GM19043 (cell line): ENCODE measurements around the gene RHBDL2.
"Not testable (repeated sequence)": the region's sequence is repeated elsewhere in the genome, so short reads cannot be mapped to it uniquely, and the experiment has no call there.

ENCODE experiments used
- ATAC-seq: cut with Tn5 transposase; IDR thresholded peaks from one replicate; pipeline ENCODE4 v1.9.1; 2021; ENCODE audit warnings: low read depth; ENCODE audit not compliant: unreplicated experiment

Gene RHBDL2, protein sequence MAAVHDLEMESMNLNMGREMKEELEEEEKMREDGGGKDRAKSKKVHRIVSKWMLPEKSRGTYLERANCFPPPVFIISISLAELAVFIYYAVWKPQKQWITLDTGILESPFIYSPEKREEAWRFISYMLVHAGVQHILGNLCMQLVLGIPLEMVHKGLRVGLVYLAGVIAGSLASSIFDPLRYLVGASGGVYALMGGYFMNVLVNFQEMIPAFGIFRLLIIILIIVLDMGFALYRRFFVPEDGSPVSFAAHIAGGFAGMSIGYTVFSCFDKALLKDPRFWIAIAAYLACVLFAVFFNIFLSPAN

DNA sequence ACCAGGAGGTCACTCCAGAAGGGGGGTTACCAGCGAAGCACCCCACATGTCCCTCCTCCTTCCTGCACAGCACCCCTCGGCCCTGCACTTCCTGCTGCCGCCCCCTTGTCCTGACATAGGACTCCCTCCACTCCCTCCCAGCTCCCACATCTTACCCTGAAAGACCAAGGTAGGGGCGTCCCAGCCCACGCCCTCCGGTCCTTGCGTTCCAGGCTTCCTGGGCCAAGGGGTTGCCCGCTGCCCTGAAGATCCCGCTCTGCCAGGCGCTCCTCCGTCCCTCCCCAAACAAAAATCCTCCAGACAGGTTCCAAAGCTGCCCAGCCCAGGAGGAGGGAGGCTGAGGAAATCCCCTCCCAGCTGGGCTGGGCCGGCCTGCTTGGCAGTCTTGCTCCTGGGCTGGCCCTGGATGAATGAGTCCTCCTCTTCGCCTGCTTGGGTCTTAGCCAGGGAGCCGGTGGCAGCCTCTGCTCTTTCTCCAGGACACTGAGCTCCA, at the start of gene RHBDL2:
TSS of gene RHBDL2 (minus strand) at position 304 of the 493 bp plus-strand sequence. CDS start 22,618 bp downstream, outside the sequence.
- no peak for ATAC-seq

DNA sequence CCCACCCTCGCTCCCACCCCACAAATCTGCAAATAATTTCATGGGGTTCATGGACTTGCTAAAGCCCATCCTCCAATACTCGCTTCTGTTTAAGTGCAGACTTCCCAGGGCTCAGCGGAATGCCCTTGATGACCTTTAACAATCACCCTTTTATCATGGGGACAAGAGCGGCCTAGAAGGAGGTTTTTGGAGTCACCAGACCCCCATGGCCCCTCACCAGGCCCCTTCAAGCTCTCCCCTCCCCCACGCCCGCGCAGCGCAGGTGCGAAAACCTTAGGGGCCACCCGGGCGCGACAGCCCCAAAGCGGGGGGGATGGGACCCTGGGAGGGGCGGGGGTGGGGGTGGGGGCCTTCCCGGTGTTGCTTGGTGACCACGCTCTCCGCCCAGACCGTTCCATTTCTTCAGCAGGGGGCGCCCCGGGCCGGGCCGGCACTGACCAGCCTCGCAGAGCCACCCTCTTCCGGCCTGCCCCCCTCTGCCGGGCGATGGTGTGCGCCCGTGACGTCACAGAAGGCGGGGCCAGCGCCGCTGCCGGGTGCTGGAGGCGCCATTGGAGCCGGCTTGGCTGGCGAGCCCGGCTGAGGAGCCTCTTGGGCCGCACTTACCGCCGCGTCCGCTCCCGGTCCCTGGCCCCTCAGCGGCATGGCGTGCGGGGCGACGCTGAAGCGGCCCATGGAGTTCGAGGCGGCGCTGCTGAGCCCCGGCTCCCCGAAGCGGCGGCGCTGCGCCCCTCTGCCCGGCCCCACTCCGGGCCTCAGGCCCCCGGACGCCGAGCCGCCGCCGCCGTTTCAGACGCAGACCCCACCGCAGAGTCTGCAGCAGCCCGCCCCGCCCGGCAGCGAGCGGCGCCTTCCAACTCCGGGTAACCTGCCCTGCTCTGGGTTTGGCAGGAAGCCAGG, 49.4 kb upstream of the RHBDL2 start, which contains the start of gene AKIRIN1:
TSS of gene AKIRIN1 (plus strand) at position 539 of the 900 bp plus-strand sequence. CDS start at position 644, 105 bp downstream.
- peak; percentile 93 for ATAC-seq

DNA sequence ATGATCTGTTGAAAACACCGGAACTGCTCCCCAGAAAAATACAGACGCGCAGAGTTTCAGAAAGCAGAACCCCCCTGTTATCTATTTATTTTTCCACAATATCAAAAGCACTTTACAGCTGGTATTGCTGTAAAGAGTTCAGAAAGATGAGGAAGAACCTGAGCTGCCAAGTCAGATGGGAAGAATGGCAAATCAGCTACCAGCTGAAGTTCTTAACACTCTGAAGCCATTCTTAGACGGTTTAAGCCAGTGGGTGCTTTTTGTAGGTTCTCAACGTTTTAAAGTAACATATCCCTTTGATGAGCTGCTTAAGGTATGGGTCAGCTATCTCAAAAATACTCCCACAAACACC, 48.7 kb upstream of the RHBDL2 start:
- no peak for ATAC-seq

DNA sequence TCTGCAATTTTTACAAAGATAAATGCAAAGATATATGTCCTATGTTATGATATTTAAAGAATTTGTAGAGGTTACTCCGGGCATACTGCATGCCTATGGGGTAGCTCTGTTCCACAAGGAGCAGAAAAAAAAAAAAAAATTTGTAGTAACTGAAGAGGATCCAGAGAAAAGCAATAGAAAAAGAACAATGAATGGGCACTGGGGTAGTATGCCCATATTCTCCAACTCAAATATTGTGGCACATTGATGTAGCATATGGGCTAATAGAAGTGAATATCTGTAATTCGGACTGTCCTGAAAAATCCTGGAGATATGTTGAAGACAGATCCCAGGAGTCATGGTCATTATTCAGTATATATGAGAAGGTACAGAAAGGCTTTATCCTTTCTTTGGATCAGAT, 48.3 kb upstream of the RHBDL2 start:
- ATAC-seq: no peak

DNA sequence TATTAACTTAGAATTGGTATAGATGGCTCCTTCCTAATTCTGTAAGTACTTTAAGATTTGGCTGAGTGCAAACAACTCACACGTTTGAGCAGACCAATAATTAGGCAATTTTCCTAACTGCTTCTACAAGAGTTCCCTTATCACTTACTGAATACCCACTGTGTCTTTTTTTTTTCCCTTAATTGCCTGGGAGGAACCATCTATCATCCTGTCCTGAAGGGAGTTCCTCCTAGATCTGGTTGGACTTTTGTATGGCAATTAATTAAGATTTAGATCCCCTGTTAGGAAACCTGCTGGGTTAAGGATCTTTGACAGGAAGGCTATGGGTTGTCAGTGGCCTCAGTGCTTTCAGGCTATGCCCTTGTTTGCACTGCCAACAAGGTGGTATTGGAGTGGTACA, 37.8 kb upstream of the RHBDL2 start:
- ATAC-seq: not testable (repeated sequence)

DNA sequence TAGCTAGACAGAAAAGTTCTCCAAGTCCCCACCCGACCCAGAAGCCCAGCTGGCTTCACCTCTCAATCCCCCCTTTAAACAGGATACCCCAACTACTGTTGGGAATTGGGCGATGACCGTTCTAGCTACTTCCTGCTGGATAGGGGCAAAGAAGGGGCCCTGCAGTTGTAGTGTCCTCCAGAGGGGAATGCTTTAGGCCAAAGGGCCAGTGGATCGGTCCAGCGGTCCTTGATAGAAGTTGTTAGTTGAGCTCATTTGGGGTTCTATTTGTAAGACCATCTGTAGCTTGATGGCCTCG, 36.6 kb upstream of the RHBDL2 start:
- not testable (repeated sequence) for ATAC-seq

DNA sequence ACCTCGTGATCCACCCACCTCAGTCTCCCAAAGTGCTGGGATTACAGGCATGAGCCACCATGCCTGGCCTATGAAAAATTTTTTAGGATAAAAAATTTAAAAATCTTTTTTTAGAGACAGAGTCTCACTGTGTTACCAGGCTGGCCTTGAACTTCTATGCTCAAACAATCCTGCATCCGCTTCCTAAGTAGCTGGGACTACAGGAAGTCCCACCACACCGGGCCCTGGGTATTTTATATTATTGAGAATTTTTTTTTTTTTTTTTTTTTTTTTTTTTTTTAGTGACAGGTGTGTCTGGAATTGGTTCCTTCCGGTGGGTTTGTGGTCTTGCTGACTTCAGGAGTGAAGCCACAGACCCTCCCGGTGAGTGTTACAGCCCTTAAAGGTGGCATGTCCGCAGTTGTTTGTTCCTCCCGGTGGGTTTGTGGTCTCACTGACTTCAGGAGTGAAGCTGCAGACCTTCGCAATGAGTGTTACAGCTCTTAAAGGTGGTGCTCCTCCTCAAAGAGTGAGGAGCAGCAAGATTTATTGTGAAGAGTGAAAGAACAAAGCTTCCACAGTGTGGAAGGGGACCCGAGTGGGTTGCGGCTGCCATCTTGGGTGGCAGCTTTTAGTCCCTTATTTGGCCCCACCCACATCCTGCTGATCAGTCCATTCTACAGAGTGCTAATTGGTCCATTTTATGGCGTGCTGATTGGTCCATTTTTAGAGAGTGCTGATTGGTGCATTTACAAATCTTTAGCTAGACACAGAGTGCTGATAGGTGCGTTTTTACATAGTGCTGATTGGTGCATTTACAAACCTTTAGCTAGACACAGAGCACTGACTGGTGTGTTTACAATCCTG, 36.0 kb upstream of the RHBDL2 start:
- ATAC-seq: not testable (repeated sequence)

DNA sequence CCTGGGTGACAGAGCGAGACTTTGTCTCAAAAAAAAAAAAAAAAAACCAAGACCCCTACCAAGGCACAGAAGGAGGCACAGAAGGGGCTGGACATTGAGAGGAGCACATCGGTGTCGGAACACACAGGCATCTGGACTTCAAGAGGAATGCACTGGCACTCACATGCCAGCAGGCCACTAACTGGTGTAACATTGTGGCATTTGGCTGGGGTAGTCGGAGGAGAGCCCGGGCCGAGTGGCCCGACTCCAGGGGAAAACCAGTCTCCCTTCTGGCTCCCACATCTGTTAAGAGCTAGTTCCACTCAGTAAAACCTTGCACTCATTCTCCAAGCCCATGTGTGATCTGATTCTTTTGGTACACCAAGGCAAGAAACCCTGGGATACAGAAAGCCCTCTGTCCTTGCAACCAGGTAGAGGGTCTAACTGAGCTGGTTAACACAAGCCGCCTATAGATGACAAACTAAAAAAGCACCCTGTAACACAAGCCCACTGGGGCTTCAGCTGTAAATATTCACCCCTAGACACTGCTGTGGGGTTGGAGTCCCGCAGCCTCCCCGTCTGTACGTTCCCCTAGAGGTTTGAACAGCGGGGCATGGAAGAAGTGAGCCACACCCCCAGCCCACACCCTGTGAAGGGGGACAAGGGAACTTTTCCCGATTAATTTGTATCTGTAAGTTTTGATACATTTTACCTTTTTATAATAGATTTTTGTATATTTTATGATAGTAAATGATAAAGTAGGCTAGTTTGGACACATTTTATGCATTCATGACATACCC, 32.2 kb upstream of the RHBDL2 start:
- no peak for ATAC-seq

DNA sequence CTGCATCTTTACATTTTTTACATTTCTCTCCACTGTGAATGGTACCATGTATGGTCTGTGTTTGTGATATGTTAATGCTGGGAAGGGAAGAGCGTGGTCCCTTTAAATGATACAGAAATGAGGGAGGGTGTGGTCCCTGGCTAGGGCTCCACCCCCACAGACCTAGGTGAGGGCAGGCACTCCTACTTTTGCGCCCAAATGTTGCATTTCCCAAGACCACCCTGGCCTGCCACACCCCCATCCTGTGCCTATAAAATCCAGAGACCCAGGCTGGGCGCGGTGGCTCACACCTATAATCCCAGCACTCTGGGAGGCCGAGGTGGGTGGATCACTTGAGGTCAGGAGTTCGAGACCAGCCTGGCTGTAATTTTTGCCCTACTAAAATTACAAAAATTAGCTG, 31.5 kb upstream of the RHBDL2 start:
- not testable (repeated sequence) for ATAC-seq

DNA sequence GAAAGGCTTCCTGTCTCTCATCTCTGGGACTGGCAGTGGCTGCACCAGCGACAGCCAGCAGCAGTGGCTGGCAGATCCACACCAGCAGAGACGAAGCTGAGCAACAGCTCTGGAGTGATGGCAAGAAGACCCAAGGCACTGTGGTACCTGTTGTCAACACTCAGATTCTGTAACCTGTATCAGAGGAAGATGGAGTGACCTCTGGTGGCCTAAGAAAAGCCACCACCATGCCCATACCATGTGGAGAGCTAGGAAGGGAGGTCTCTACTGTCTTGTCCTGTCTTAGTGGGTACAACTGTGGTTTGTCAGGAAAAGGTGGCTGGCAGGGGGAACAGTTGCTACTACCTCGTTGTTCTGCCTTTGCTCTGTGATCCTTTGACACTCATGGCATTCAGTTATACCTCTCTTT, 22.5 kb upstream of the RHBDL2 start:
- ATAC-seq: no peak

DNA sequence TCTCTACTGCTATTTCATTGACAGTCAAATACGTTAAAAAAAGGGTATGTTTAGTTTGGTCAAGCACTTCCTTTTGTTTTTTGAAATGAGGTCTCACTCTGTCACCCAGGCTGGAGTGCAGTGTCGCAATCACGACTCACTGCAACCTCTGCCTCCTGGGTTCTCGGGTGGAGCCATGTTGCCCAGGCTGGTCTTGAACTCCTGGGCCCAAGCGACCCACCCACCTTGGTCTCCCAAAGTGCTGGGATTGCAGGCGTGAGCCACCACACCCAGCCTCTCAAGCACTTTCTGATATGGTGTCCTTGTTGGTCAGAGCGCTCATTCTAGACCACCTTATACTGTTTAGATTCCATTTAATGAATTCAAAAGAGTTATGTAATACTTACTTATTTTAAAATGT, 20.9 kb upstream of the RHBDL2 start:
- no peak for ATAC-seq

DNA sequence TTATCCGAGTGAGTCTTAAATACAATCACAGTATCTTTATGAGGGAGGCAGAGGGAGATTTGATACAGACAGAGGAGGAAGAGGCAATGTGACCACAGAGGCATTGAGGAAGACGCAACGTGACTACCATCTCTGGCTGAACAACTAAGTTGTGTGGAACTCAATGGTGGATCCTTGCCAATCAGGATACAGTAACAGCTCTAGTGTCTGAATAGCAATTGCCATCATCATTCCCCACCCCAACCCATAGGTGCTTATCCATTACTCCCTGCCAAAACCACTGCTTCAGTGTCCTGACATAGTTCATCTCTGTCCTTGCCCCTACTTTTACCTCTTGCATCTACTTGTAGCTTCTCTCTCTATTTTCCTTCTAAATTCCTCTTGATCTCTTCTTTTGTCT, 20.5 kb upstream of the RHBDL2 start:
- no peak for ATAC-seq

DNA sequence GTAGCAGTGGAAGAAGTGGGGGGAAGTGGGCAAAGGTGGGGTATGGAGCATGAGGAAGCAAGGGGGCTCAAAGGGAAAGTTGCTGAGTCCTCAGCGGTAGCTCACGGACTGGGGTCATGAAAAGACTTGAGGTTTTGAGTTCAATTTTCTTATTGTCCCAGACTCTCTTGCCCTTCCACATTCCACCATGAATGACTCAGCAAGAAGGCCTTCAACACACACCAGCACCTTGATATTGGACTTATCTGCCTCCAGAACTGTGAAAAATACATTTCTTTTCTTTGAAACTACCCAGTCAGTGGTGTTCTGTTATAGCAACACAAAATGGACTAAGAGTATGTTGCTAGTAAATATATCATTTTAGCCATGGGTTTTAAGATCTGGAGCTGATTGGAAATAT, 17.3 kb upstream of the RHBDL2 start:
- ATAC-seq: no peak

DNA sequence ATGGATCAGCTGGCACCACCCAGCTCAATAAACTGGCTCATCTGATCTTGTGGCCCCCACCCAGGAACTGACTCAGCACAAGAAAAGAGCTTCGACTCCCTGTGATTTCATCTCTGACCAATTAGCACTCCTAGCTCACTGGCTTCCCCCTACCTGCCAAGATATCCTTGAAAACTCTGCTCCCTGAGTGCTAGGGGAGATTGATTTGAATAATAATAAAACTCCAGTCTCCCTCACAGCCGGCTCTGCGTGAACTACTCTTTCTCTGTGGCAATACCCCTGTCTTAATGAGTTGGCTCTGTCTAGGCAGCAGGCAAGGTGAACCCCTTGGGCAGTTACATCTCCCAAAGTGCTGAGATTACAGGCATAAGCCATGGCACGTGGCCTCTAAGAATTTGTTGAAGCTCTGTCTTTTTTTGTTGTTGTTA, 11.8 kb upstream of the RHBDL2 start:
- no peak for ATAC-seq

DNA sequence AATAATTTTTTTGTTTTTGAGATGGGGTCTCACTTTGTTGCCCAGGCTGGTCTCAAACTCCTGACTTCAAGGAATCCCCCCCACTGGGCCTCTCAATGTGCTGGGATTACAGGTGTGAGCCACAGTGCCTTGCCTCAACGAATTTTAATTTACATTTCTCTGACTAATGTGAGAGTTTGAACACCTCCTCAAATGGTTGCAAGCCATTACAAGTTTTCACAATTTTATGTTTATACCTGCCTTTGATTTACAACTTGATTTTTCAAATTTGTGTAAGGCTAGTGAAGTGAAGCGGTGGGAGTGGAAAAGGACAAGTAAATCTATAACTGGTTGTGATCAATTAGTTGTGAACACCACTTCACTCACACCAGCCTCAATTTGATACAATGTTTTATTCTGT, 8.9 kb upstream of the RHBDL2 start:
- no peak for ATAC-seq

DNA sequence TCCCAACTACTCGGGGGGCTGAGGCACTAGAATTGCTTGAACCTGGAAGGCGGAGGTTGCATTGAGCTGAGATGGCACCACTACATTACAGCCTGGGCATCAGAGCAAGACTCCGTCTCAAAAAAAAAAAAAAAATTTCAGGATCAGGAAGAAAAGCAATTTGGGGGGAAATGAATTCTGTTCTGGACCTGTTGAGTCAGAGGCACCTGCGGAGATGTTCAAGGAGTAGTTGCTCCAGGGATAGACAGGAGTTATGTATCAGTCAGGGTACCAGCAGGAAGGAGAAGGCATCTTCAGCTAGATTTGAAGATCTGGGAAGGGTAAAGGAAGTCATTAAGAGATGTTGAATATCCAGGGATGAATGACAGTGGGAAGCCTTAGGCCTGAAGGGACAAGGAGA, 2.9 kb upstream of the RHBDL2 start:
- no peak for ATAC-seq

DNA sequence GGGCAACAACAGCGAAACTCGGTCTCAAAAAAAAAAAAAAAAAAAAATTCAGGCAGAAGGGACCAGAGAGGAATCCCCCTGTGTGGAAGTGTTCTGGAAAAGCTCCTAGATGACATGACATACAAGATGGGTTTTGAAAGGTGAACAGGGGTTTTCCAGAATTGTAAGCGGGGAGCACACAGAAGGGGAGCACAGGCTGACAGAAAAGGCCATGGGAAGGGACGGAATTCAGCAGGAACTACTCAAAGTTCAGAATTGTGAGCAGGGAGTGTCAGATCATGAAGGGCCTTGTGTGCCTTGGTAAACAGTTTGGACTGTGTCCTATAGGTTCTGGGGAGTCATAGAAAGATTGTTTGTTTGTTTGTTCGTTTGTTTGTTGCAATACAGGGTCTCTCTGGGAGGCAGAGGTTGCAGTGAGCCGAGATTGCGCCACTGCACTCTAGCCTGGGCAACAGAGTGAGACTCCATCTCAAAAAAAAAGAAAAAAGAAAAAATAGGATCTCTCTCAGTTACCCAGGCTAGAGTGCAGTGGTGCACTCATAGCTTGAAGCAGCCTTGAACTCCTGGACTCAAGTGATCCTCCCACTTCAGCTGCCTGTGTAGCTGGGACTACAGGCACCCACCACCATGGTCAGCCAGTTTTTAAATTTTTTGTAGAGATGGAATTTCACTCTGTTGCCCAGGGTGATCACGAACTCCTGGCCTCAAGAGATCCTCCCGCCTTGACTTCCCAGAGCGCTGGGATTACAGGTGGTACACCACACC, 1.2 kb upstream of the RHBDL2 start:
- ATAC-seq: no peak

DNA sequence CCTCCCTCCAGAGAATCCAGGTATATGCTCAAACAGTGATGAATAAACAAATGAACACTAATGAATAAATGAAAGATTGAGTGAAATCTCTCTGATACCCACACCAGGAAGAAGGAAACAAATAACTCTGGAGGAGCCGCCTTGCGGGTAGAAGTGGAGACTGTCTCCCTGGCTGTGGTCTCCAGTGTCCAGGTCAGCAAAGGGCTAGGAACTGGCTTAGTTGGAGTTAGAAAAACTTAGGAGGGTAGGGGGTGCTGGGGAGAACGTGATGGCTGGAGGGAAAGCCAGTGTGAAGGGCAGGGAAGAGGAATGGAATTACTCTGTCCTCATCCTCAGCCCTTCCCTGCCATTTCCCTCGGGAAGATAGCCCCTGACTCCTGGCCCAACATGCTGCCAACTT, 537 bp downstream of the RHBDL2 start:
- no peak for ATAC-seq

DNA sequence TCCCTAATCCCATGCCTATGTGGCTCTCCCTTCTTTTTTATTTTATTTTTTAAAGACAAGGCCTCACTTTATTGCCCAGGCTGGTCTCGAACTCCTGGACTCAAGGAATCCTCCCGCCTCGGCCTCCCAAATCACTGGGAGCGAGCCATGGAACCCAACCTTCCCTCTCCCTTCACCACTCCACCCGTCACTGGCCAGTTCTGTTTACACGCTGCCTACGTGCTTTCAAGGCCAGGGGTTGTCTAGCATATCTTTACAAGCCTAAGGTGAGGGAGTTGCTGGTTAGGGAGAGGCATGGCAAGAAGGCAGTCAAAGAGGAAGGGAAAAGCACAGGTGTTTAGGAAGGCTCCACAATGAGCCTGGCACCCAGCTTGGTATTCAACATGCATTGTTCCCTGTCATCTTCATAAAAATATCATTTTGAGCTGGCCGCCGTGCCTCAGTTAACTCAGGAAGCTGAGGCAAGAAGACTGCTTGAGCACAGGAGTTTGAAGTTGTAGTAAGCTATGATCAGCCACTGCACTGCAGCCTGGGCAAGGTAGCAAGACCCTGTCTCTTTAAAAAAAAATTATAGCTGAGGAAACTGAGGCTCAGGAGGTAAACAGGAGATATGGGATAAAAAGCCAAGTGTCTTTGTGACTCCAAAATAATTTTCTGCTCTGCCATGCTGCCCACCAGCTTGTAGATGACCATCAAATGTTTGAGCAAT, 1.1 kb downstream of the RHBDL2 start:
- no peak for ATAC-seq
